ENCODE measurements around the gene MAP3K7CL. TPM values are rescaled to one million over a fixed set of nuclear protein-coding genes. Genes with fewer than 3 reads are reported as not detected.

MAP3K7CL gene
- total and polyA plus RNA-seq, 5 experiments from 2014 or later: 2.6 to 13.5 (median 6.5) TPM

DNA sequence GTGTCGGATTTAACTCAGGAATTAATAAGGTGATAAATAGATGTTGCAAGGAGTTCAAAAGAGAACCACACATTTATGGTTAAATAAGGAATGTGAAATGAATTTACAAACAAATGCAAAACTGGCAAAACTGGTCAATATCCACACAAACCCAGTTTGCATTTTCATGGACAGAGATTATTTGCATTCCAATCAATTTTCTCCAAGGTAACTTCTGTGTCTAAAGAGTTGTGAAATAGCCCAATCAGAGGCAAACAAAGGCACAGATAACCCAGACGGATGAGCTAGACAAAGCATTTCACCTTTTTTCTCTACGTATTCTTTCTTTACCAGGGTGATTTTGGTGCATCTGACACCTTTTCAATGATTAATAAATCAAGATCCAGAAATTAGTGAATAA lies 63.9 kb downstream of the MAP3K7CL start:
- no peak overlapping the region for H3K4me3 Mint-ChIP-seq
- H3K27me3 Mint-ChIP-seq: peaks cover 0 to 3% (median 0%) of the 10 kb centered on the region in 5 donors
- H3K4me1 Mint-ChIP-seq: peaks cover 6 to 43% (median 18%) of the 10 kb centered on the region in 4 donors
- POLR2A ChIA-PET: interaction anchor here (0.6 kb wide), 1 partner anchor 33 kb away, joined by 3 read pairs; no protein-coding TSS in a partner anchor
- no peak for ATAC-seq
- H3K9me3 Mint-ChIP-seq: peaks cover 7 to 21% (median 11%) of the 10 kb centered on the region in 9 donors
- no peak for DNase-seq
- H3K36me3 Mint-ChIP-seq: peaks cover 0 to 13% (median 3%) of the 10 kb centered on the region in 3 donors
- H3K27ac Mint-ChIP-seq: no peak overlapping the region

DNA sequence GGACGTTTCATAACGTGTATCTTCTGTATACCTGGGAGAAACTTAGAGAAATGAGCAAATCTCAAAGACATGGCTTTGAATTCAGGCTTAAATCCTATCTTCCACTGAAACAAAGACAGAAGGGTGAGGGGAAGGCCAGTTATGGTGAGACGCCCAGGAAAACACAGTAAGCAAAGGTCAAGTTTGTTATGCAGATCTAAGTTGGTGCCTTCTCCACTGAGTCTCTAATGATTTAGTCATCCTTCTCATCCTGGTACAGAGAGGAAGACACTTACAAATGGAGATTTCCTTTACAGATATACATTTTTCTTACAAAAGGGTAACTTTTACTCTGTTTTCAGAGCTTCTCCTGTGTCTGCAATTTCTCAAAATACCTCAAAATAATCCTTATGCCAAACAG lies 64.4 kb downstream of the MAP3K7CL start:
- H3K4me3 Mint-ChIP-seq: peak overlapping the region in 1 of 10 donors; percentile 39
- POLR2A ChIA-PET: interaction anchor here (0.6 kb wide), 1 partner anchor 31 kb away, joined by 10 read pairs; no protein-coding TSS in a partner anchor
- H3K27ac Mint-ChIP-seq: peak overlapping the region in 1 of 10 donors; percentile 11
- H3K4me1 Mint-ChIP-seq: peaks cover 6 to 43% (median 18%) of the 10 kb centered on the region in 4 donors
- ATAC-seq: no peak
- H3K36me3 Mint-ChIP-seq: peaks cover 0 to 15% (median 3%) of the 10 kb centered on the region in 3 donors
- H3K27me3 Mint-ChIP-seq: peaks cover 0 to 3% (median 0%) of the 10 kb centered on the region in 5 donors
- no peak for DNase-seq
- peaks cover 7 to 23% (median 11%) of the 10 kb centered on the region in 9 donors for H3K9me3 Mint-ChIP-seq

DNA sequence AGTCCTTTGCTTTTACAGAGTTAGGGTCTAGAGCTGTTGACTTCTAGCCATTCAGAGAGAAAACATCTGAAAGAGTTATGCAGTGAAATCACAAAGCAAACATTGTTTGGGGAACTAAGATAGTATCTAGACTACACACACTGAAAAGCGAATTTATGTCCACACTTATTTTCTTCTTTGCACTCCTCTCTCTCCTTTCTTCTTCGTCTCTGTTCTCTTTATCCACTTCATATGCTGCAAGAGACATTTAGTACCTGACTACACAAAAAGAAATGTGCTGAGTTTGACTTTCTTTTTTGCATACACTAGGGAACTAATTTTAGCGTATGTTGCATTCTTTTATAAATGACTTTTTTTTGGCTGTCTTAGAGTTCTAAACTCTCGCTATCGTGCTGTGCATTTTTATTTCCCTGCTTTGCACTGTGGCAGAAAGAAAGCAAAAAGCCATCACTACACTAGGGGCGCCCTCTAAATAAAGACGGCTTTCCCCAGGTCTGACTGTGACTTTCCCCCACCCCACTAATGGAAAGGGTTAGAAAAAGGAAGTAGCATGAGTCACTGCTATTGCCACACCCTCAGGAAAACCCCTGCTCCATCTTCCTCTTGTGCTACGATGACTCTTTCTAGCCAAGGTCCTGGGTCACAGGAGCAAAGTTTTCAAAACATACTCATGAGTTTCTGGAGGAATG lies 65.7 kb downstream of the MAP3K7CL start:
- H3K27ac Mint-ChIP-seq: peak overlapping the region in 9 of 10 donors; percentile 1 to 90 (median 65)
- POLR2A ChIA-PET: no interaction called here
- peak overlapping the region; percentile 57 to 86 (median 76) for H3K4me3 Mint-ChIP-seq
- peaks cover 0 to 3% (median 0%) of the 10 kb centered on the region in 5 donors for H3K27me3 Mint-ChIP-seq
- ATAC-seq (peak; percentile 97 to 99), DNase-seq (peak in 8 of 10 donors; percentile 16 to 77 (median 32))
- peaks cover 11 to 35% (median 21%) of the 10 kb centered on the region in 9 donors for H3K9me3 Mint-ChIP-seq
- peaks cover 0 to 22% (median 11%) of the 10 kb centered on the region in 3 donors for H3K36me3 Mint-ChIP-seq
- peaks cover 6 to 37% (median 18%) of the 10 kb centered on the region in 4 donors for H3K4me1 Mint-ChIP-seq

DNA sequence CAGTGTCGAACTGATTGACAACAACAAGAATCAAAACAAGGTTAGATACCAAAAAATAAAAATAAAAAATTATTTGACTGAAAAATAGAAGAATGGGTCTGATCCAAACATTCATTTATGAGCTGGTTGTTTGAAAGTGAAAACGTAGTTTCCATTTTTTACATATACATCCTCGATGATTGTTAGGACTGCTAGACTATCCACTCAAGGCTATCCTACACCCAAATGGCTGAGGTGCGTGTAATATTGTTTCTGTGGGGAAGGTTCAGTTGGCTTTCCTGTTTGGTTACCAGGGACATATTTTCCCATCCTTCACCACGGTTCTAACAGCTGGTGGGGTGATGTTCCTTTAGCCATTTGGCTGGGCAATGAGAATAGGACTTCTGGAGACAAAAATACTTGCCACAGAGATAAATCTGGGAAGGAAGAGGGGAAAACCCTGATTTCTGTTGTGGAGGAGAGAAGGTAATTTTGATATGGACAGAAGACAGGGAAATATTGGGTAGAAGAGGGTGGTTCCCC lies 66.3 kb downstream of the MAP3K7CL start:
- H3K9me3 Mint-ChIP-seq: peaks cover 11 to 41% (median 27%) of the 10 kb centered on the region in 9 donors
- peaks cover 0 to 27% (median 16%) of the 10 kb centered on the region in 3 donors for H3K36me3 Mint-ChIP-seq
- peak overlapping the region; percentile 57 to 86 (median 76) for H3K4me3 Mint-ChIP-seq
- H3K4me1 Mint-ChIP-seq: peaks cover 6 to 37% (median 18%) of the 10 kb centered on the region in 4 donors
- POLR2A ChIA-PET: no interaction called here
- H3K27me3 Mint-ChIP-seq: no peaks in the 10 kb centered on the region
- peak overlapping the region in 9 of 10 donors; percentile 56 to 90 (median 66) for H3K27ac Mint-ChIP-seq
- DNase-seq (no peak), ATAC-seq (peak in 1 of 2 donors; percentile 6)

DNA sequence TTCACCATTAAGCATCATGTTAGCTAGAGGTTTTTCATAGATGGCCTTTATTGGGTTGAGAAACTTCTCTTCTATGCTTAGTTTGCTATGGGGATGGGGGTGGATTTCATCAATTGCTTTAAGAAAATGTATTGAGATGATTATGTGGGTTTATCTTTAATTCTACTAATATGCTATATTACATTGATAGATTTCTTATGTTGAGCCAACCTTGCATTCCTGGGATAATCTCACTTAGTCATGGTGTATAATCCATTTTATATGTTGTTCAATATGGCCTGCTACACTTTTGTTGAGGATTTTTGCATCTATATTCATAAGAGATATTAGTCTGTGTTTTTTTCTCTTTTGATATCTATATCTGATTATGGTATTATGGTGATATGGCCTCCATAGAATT lies 70.7 kb downstream of the MAP3K7CL start:
- POLR2A ChIA-PET: no interaction called here
- Mint-ChIP-seq H3K9me3 (peaks cover 21 to 53% (median 33%) of the 10 kb centered on the region in 9 donors), H3K4me1 (peaks cover 4 to 13% (median 9%) of the 10 kb centered on the region in 4 donors), H3K27ac (no peak overlapping the region), H3K27me3 (no peaks in the 10 kb centered on the region), H3K4me3 (no peak overlapping the region), H3K36me3 (peaks cover 0 to 42% (median 29%) of the 10 kb centered on the region in 3 donors)
- ATAC-seq (no peak), DNase-seq (no peak)

DNA sequence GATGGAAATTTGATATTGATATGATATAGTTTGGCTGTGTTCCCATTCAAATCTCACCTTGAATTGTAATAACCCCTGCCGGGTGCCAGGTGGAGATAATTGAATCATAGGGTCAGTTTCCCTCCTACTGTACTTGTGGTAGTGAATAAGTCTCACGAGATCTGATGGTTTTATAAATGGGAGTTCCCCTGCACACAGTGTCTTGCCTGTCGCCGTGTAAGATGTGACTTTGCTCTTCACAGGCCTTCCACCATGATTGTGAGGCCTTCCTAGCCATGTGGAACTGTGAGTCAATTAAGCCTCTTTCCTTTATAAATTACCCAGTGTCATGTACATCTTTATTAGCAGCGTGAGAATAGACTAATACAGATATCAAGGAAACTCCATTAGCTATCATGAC lies 74.6 kb downstream of the MAP3K7CL start:
- Mint-ChIP-seq H3K27me3 (peaks cover 0 to 3% (median 0%) of the 10 kb centered on the region in 5 donors), H3K4me1 (peaks cover 0 to 16% (median 0%) of the 10 kb centered on the region in 4 donors), H3K9me3 (peaks cover 10 to 34% (median 22%) of the 10 kb centered on the region in 9 donors), H3K27ac (no peak overlapping the region), H3K4me3 (no peak overlapping the region), H3K36me3 (peaks cover 0 to 27% (median 26%) of the 10 kb centered on the region in 3 donors)
- DNase-seq (no peak), ATAC-seq (no peak)
- POLR2A ChIA-PET: no interaction called here

DNA sequence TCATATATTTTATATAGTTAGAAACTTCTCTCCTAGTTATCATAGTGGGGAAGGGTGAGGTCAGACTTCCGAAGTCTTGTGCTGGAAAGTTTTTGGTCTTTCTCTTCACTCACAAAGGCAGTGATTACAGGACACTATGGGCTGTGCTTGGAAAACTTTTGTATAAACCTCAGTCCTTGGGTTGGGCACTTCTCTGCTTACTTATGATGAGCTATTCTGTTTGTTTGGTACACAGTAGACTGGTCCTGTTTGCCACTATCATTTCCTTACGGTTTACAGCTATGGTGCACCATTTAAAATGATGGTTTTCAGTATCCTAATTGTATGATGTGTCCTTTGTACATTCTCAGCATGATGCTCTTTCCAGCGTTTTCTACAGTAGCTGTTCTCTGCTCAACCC lies 75.5 kb downstream of the MAP3K7CL start:
- peaks cover 0 to 18% (median 0%) of the 10 kb centered on the region in 4 donors for H3K4me1 Mint-ChIP-seq
- no peak overlapping the region for H3K27ac Mint-ChIP-seq
- peaks cover 0 to 3% (median 0%) of the 10 kb centered on the region in 5 donors for H3K27me3 Mint-ChIP-seq
- H3K4me3 Mint-ChIP-seq: no peak overlapping the region
- POLR2A ChIA-PET: no interaction called here
- peaks cover 7 to 26% (median 14%) of the 10 kb centered on the region in 9 donors for H3K9me3 Mint-ChIP-seq
- DNase-seq (no peak), ATAC-seq (no peak)
- peaks cover 0 to 21% (median 19%) of the 10 kb centered on the region in 3 donors for H3K36me3 Mint-ChIP-seq

DNA sequence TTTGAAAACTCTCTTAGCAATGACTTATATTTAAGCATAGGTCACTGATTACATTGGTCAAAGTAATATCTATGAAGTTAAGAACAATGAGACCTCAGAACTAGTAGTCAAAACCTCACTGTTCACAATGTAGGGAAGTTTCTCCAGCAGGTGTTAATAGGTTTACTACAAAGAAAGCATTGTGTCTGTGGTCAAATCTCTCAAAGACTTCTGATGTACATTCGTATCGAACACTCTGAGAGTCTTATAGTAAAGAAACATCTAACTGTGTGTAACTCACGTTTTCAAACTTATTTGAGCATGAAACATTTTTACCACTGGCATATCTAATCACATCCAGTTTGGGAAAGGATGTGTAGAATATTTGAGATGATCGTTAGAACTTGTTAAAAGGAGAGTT lies 76.0 kb downstream of the MAP3K7CL start:
- POLR2A ChIA-PET: no interaction called here
- ATAC-seq (no peak), DNase-seq (no peak)
- H3K4me3 Mint-ChIP-seq: no peak overlapping the region
- peaks cover 0 to 3% (median 0%) of the 10 kb centered on the region in 5 donors for H3K27me3 Mint-ChIP-seq
- H3K27ac Mint-ChIP-seq: no peak overlapping the region
- H3K4me1 Mint-ChIP-seq: peaks cover 0 to 18% (median 0%) of the 10 kb centered on the region in 4 donors
- peaks cover 4 to 21% (median 10%) of the 10 kb centered on the region in 9 donors for H3K9me3 Mint-ChIP-seq
- H3K36me3 Mint-ChIP-seq: peaks cover 0 to 17% (median 15%) of the 10 kb centered on the region in 3 donors

DNA sequence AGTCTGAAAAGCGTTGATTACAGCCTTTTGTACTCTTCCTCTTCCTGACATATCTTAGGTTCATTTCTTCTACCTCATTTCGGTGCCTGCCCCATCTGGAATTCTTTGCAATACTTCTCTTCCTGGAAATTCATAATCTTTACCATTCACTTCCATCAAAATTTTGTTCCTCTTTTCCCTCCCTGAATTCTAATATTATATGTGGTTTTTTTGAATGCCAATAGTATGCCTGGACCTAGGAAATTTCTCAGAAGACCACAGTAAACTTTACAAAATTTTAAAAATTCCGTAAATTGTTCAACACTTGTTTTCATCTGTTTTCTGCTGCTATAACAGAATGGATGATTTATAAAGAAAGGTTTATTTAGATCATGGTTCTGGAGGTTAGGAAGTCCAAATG lies 76.8 kb downstream of the MAP3K7CL start:
- no peak for DNase-seq
- Mint-ChIP-seq H3K27ac (no peak overlapping the region), H3K9me3 (peaks cover 0 to 14% (median 6%) of the 10 kb centered on the region in 9 donors), H3K36me3 (peaks cover 0 to 11% (median 8%) of the 10 kb centered on the region in 3 donors), H3K4me1 (peaks cover 0 to 18% (median 0%) of the 10 kb centered on the region in 4 donors), H3K4me3 (no peak overlapping the region), H3K27me3 (peaks cover 0 to 3% (median 0%) of the 10 kb centered on the region in 5 donors)
- POLR2A ChIA-PET: no interaction called here
- no peak for ATAC-seq

DNA sequence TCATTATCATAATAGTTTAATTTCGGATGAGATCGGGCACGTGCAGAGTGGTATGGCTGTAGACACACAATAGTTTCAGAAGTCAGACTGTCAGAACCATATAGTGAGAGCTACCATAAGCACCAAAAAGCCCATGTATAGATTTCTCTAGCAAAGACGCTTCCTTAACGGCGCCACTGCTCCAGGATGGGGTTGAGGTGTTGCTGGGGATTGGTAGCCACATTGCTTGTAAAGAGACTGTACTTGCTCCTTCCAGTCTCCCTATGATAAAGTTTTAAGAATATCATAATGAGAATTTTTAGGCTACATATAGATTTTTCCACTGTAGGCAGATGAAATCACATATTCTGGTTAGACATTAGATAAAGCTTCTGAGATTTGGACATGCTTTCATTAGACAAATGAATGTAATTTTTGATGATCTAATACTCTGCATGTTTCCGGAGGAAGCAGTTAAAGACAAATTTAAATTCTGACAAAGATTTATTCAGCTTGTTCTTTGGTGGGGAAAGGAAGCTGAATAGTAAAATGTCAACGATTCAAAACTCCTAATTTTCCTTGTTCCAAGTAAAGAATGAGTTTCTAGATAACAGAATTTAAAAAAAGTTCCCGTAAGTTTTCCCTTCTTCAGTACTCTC lies 77.7 kb downstream of the MAP3K7CL start:
- DNase-seq: no peak
- Mint-ChIP-seq H3K4me1 (peaks cover 0 to 18% (median 0%) of the 10 kb centered on the region in 4 donors), H3K27me3 (peaks cover 0 to 3% (median 0%) of the 10 kb centered on the region in 5 donors), H3K4me3 (peak overlapping the region in 1 of 10 donors; percentile 29), H3K36me3 (peaks cover 0 to 5% (median 2%) of the 10 kb centered on the region in 3 donors), H3K9me3 (peaks cover 0 to 8% (median 0%) of the 10 kb centered on the region in 9 donors), H3K27ac (peak overlapping the region in 1 of 10 donors; percentile 14)
- POLR2A ChIA-PET: no interaction called here
- no peak for ATAC-seq

DNA sequence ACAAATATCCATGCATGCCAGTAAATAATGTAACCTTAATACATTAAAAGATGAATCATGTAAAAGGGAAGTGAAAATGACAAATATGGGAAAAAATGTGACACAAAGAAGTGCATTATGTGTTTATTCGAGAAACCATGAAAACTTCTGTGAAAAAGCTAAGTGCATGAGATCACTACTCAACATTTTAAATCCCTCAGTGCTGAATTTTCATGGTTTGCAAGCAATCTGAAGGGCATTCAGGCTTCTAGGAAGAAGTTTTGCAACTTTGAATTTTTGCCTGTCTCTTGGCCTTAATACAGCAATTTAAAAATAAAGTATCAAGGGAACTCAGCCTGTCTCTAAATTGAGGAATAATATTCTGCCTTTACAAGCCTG lies 78.2 kb downstream of the MAP3K7CL start:
- Mint-ChIP-seq H3K27ac (peak overlapping the region in 1 of 10 donors; percentile 14), H3K27me3 (peaks cover 0 to 3% (median 0%) of the 10 kb centered on the region in 5 donors), H3K36me3 (no peaks in the 10 kb centered on the region), H3K4me3 (peak overlapping the region in 1 of 10 donors; percentile 29), H3K9me3 (peaks cover 0 to 4% (median 0%) of the 10 kb centered on the region in 9 donors), H3K4me1 (peaks cover 0 to 18% (median 0%) of the 10 kb centered on the region in 4 donors)
- POLR2A ChIA-PET: no interaction called here
- ATAC-seq (no peak), DNase-seq (no peak)

DNA sequence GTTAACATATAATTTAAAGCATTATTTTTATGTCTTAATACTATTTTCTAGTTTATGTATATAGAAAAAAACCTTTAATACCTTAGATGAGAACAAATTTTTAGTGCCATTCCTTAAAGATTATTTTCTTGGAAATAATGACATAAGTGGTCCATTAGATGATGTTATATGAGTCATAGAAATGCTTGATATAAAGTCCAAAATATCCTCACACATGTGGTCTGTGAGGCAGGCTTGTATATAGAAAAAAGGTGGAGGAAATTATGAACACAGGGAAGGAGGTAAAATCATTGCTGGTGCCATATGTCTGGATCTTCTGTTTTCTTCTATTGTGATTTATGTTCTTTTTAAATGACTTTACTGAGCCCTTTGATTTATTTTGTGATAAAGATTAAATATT lies 79.3 kb downstream of the MAP3K7CL start:
- Mint-ChIP-seq H3K4me3 (no peak overlapping the region), H3K27ac (no peak overlapping the region), H3K27me3 (peaks cover 0 to 3% (median 0%) of the 10 kb centered on the region in 5 donors), H3K36me3 (no peaks in the 10 kb centered on the region), H3K4me1 (peaks cover 0 to 18% (median 0%) of the 10 kb centered on the region in 4 donors), H3K9me3 (peaks cover 0 to 4% (median 0%) of the 10 kb centered on the region in 9 donors)
- ATAC-seq: no peak
- no peak for DNase-seq
- POLR2A ChIA-PET: no interaction called here
